Activated T-cell treated with anti-CD3 and anti-CD28 coated beads, Interleukin-2, amount 50 U/mL, for 4 hours (primary cell): ENCODE results near the gene POLR2L. TPM values are rescaled to one million over a fixed set of nuclear protein-coding genes. Genes with fewer than 3 reads are reported as not detected.

Source experiments
- ATAC-seq, 2 donors: fragments of 200-7000 bp; cut with Tn5 transposase; one replicate each; pipeline ENCODE4 v1.10.0; 2021
- DNase-seq: peaks from one replicate; pipeline ENCODE4 v3.0.0-alpha.2; 2020
- H3K27me3 Mint-ChIP-seq: one replicate; pipeline ENCODE4 v1.8.0; 2021; ENCODE audit warnings: low read depth, mixed read lengths
- H3K36me3 Mint-ChIP-seq: one replicate; pipeline ENCODE4 v1.8.0; 2022; ENCODE audit warnings: mixed read lengths; ENCODE audit not compliant: insufficient read depth
- H3K4me1 Mint-ChIP-seq: one replicate; pipeline ENCODE4 v1.8.0; 2021; ENCODE audit warnings: low read depth, mixed read lengths
- H3K4me3 Mint-ChIP-seq: one replicate; pipeline ENCODE4 v1.8.0; 2021; ENCODE audit warnings: mild to moderate bottlenecking, moderate library complexity, mixed read lengths
- H3K9me3 Mint-ChIP-seq: one replicate; pipeline ENCODE4 v1.8.0; 2021; ENCODE audit warnings: mixed read lengths
- total RNA-seq, 3 donors: library from RNA; stranded (reverse); gene quantifications; one replicate each; pipeline ENCODE4 v1.2.1, GENCODE V29; 2021

Gene POLR2L
- total RNA-seq, 3 donors from 2014 or later, result 167 to 183 (median 174) TPM

- no peak for ATAC-seq
- Mint-ChIP-seq H3K9me3 (no peaks in the 10 kb centered on the region), H3K27me3 (no peaks in the 10 kb centered on the region), H3K4me1 (no peaks in the 10 kb centered on the region), H3K36me3 (no peaks in the 10 kb centered on the region), H3K4me3 (no peak overlapping the region)
- no peak for DNase-seq
Observed at GRCh38 chr11:863910-864827, 21.8 kb upstream of the POLR2L start.

- H3K4me3 Mint-ChIP-seq, result no peak overlapping the region
- H3K36me3 Mint-ChIP-seq, result no peaks in the 10 kb centered on the region
- ATAC-seq (no peak), DNase-seq (no peak)
- H3K9me3 Mint-ChIP-seq, result no peaks in the 10 kb centered on the region
- H3K4me1 Mint-ChIP-seq, result no peaks in the 10 kb centered on the region
- H3K27me3 Mint-ChIP-seq, result no peaks in the 10 kb centered on the region
Observed at GRCh38 chr11:863023-863909, 20.9 kb upstream of the POLR2L start.

GRCh38 chr11:862696-863022, 20.3 kb upstream of the POLR2L start:
- no peak for DNase-seq
- Mint-ChIP-seq H3K4me3 (no peak overlapping the region), H3K9me3 (no peaks in the 10 kb centered on the region), H3K27me3 (no peaks in the 10 kb centered on the region), H3K4me1 (no peaks in the 10 kb centered on the region), H3K36me3 (no peaks in the 10 kb centered on the region)
- ATAC-seq, result no peak

GRCh38 chr11:862081-862661, 19.8 kb upstream of the POLR2L start:
- Mint-ChIP-seq H3K4me1 (no peaks in the 10 kb centered on the region), H3K36me3 (no peaks in the 10 kb centered on the region), H3K9me3 (no peaks in the 10 kb centered on the region), H3K27me3 (no peaks in the 10 kb centered on the region), H3K4me3 (no peak overlapping the region)
- DNase-seq, result no peak
- no peak for ATAC-seq

GRCh38 chr11:861105-861479, 18.8 kb upstream of the POLR2L start:
- peaks cover 4% of the 10 kb centered on the region for H3K4me1 Mint-ChIP-seq
- ATAC-seq (no peak), DNase-seq (no peak)
- H3K9me3 Mint-ChIP-seq, result no peaks in the 10 kb centered on the region
- H3K4me3 Mint-ChIP-seq, result no peak overlapping the region
- H3K27me3 Mint-ChIP-seq, result no peaks in the 10 kb centered on the region
- H3K36me3 Mint-ChIP-seq, result no peaks in the 10 kb centered on the region

GRCh38 chr11:860234-861104, 18.1 kb upstream of the POLR2L start:
- Mint-ChIP-seq H3K4me3 (no peak overlapping the region), H3K27me3 (no peaks in the 10 kb centered on the region), H3K4me1 (peaks cover 4% of the 10 kb centered on the region), H3K9me3 (no peaks in the 10 kb centered on the region), H3K36me3 (no peaks in the 10 kb centered on the region)
- DNase-seq, result no peak
- no peak for ATAC-seq

GRCh38 chr11:859394-860131, 17.2 kb upstream of the POLR2L start:
- ATAC-seq (no peak), DNase-seq (no peak)
- H3K4me3 Mint-ChIP-seq, result no peak overlapping the region
- no peaks in the 10 kb centered on the region for H3K9me3 Mint-ChIP-seq
- H3K27me3 Mint-ChIP-seq, result no peaks in the 10 kb centered on the region
- no peaks in the 10 kb centered on the region for H3K36me3 Mint-ChIP-seq
- peaks cover 4% of the 10 kb centered on the region for H3K4me1 Mint-ChIP-seq

GRCh38 chr11:858762-859339, 16.5 kb upstream of the POLR2L start:
- no peak for DNase-seq
- no peak for ATAC-seq
- no peaks in the 10 kb centered on the region for H3K9me3 Mint-ChIP-seq
- no peaks in the 10 kb centered on the region for H3K27me3 Mint-ChIP-seq
- no peak overlapping the region for H3K4me3 Mint-ChIP-seq
- no peaks in the 10 kb centered on the region for H3K36me3 Mint-ChIP-seq
- H3K4me1 Mint-ChIP-seq, result peaks cover 4% of the 10 kb centered on the region

GRCh38 chr11:858053-858761, 15.9 kb upstream of the POLR2L start:
- Mint-ChIP-seq H3K4me1 (peaks cover 4% of the 10 kb centered on the region), H3K36me3 (no peaks in the 10 kb centered on the region), H3K27me3 (no peaks in the 10 kb centered on the region), H3K4me3 (no peak overlapping the region), H3K9me3 (no peaks in the 10 kb centered on the region)
- ATAC-seq (no peak), DNase-seq (no peak)

- H3K27me3 Mint-ChIP-seq, result no peaks in the 10 kb centered on the region
- no peaks in the 10 kb centered on the region for H3K36me3 Mint-ChIP-seq
- no peak overlapping the region for H3K4me3 Mint-ChIP-seq
- no peak for DNase-seq
- H3K9me3 Mint-ChIP-seq, result no peaks in the 10 kb centered on the region
- no peak for ATAC-seq
- peaks cover 4% of the 10 kb centered on the region for H3K4me1 Mint-ChIP-seq
Observed at GRCh38 chr11:856397-856796, 14.1 kb upstream of the POLR2L start.

GRCh38 chr11:855796-856195, 13.5 kb upstream of the POLR2L start:
- no peaks in the 10 kb centered on the region for H3K9me3 Mint-ChIP-seq
- ATAC-seq (no peak), DNase-seq (no peak)
- H3K27me3 Mint-ChIP-seq, result no peaks in the 10 kb centered on the region
- no peaks in the 10 kb centered on the region for H3K36me3 Mint-ChIP-seq
- peaks cover 4% of the 10 kb centered on the region for H3K4me1 Mint-ChIP-seq
- no peak overlapping the region for H3K4me3 Mint-ChIP-seq

- Mint-ChIP-seq H3K4me3 (no peak overlapping the region), H3K9me3 (no peaks in the 10 kb centered on the region), H3K36me3 (no peaks in the 10 kb centered on the region), H3K4me1 (peaks cover 4% of the 10 kb centered on the region), H3K27me3 (no peaks in the 10 kb centered on the region)
- no peak for DNase-seq
- ATAC-seq, result no peak
Observed at GRCh38 chr11:855330-855674, 13.0 kb upstream of the POLR2L start.
